GM12872 (cell line): Measurements from ENCODE around the gene ZNF277.

Experiments used
- TF ChIP-seq, protein P1 (sequence below): IDR thresholded peaks from 3 replicates; pipeline ENCODE4 v1.5.1; 2011; ENCODE audit warnings: low read depth, mild to moderate bottlenecking, low read length, moderate library complexity; ENCODE audit not compliant: insufficient read depth

The ZNF277 gene

DNA sequence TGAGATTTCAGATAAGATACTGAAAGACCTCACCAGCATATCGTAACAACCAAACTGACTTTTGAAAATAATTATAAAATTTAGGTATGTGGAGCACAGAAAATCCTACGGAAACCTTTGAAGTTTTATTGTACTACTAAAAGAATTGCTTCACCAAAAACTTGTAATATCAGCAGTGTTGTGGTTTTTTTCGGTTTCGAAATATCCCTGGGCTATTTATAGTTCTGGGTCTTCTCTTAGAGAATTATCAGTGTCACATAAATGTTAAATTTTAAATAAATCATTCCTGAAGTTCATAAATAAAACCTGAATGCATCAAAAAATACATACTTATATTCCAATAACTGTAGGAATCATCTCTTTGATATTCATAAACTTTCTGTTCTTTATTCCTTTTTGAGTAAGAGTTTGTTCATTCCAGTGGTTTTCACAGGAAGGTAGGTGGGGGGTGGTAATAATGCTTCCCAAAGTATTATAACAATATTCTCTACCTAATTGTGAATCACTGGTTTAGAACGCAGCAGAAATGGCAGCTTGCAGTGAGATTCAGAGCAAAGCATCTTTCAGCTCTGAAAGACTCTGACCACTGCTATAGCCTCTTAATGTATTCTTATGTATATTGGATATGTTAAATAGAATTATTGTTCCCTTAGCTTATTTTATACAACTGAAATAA lies 60.2 kb downstream of the ZNF277 start:
- TF ChIP-seq, protein P1, sequence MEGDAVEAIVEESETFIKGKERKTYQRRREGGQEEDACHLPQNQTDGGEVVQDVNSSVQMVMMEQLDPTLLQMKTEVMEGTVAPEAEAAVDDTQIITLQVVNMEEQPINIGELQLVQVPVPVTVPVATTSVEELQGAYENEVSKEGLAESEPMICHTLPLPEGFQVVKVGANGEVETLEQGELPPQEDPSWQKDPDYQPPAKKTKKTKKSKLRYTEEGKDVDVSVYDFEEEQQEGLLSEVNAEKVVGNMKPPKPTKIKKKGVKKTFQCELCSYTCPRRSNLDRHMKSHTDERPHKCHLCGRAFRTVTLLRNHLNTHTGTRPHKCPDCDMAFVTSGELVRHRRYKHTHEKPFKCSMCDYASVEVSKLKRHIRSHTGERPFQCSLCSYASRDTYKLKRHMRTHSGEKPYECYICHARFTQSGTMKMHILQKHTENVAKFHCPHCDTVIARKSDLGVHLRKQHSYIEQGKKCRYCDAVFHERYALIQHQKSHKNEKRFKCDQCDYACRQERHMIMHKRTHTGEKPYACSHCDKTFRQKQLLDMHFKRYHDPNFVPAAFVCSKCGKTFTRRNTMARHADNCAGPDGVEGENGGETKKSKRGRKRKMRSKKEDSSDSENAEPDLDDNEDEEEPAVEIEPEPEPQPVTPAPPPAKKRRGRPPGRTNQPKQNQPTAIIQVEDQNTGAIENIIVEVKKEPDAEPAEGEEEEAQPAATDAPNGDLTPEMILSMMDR = no peak

DNA sequence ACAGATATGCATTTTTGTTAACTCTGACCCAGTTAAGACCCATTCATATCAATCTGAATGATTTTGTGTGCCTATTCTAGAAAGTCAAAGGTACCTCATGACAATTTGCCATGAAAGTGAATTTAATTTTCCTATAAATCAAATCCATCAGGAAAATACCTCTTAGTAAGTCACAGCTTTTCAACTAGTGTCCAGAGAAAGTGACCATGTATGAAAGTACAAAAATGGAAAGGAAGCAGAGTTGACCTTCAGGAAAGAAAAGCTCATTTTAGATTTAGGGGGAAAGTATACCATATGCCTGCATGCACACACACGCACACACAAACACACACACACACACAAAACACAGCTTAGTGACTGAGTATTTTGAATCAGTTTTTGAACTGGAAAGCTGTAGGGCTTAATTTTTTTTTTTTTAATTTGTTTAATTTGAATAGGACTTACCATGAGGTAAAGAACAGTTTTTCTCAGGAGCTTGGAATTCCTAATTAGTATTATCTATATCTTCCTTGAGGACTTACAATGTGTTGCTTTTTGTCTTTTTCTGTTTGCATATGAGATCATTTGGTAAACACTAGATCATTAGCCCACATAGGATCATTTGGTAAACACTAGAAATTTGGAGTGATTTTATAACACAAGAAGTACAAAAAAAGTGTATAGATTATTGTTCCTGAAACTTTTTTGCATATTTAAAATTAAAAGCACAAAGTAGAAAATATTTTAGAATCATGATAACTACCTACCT lies 61.6 kb downstream of the ZNF277 start:
- TF ChIP-seq, protein P1 = no peak

DNA sequence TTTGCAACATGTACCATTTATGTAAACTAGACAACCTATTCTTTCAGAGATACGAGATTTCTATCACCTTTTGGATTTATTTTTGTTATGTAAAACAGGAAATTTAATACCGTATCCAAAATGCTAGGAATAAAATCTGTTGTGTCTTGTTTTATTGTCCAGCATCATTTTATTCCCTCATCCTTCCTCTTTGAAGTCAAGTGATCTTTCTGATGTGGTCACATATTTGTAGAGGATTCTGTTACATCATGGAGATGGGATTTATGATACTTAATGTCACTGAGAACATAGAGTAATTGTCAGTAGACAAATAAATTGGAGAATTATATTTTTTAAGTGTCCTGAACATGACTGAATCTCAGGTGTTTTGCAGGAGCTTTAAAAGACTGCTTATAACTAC lies 64.7 kb downstream of the ZNF277 start:
- TF ChIP-seq, protein P1 = no peak

DNA sequence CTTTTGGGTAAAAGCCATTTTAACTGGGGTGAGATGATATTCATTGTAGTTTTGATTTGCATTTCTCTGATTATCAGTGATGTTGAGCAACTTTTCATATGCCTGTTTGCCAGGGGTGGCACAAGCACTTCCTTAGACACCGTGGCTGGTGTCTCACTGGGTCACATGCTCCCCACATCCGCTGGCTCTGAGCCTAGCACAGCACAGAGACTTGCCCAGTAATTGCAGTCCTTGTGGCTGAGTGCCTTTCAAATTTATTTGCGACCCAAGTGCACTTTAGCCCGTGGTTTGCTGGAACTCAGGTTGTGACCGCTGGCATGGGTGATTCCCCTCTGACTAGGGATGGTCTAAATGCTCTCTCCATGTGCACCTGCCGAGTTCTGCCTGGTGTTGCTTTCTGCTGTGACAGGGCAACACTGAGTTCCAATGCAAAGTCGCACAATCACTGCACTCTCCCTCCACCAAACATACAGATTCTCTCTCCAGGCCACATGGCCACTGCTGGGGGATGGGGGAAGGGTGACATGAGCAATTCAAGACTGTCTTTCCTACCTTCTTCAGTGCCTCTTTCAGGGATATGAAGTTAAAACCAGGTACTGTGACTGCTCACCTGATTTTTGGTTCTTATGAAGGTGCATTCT lies 66.5 kb downstream of the ZNF277 start:
- TF ChIP-seq, protein P1 = no peak

DNA sequence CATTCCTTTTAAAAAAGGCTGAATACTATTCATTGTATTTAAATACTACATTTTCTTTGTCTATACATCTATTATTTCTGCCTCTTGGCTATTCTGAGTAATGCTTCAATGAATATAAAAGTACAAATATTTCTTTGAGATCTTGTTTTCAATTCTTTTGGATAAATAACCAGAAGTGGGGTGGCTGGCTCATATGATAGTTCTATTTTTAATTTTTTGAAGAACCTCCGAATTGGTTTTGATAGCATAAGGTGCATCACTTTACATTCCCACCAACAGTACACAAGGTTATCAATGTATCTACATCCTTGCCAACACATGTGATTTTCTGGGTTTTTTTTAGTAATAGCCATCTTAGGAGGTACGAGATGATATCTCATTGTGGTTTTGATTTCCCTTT lies 72.5 kb downstream of the ZNF277 start:
- TF ChIP-seq, protein P1 = no peak

DNA sequence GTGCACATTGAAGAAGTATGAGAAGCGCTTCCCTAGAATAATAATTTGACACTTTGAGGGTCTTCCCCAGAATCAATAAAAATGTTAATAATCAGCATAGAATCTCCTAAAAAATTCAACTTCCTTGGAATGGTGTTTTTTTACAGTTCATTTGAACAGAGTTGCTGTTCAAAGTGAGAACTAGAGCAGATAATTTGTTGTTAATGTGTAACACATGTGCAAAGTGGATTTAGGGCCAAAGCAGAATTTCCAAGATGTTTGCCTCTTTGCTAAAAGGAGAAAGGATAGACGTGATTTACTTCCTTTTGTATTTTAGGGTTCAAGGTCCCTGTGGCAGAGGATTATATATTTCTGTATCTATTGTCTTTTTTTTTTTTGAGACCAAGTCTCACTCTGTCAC lies 73.8 kb downstream of the ZNF277 start:
- TF ChIP-seq, protein P1 = no peak

DNA sequence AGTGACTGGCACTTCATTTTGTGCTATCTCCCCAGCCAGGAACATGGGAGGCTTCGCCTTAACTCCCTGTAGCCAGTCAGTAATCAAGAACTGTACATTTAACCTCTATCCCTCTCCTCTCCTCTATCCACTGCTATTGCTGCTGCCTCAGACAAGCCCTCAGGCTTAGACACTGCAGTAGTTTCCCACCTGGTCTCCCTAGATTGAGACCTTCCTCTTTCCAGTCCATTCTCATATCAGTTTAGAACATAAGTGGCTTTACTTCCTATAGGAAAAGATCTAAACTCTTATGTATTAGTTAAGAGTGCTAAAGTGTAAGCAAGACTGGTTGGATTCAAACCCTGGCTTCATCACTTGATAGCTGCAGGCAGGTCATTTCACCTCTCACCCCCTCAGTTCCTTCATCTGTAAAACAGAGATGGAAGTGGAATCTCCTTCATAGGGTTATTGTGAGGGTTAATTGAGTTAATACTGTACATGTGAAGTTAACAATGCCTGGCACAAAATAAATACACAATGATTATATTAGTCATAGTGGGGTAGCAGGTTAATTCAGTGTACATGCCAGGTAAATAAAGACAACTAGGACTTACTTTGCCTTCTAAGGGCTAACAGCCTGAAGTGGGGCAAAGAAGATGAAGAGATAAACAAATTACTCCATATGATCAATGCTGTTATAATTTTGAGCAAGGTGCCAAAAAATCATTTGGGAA lies 76.1 kb downstream of the ZNF277 start:
- TF ChIP-seq, protein P1 = no peak
